ENCODE measurements around the gene SP6. TPM values are rescaled to one million over a fixed set of nuclear protein-coding genes. Genes with fewer than 3 reads are reported as not detected.
A peak's percentile ranks its signal among the peaks of the same experiment; 100 is the strongest.

SP6 gene
- total RNA-seq, 1 experiment from 2014 or later = 3.3 TPM

GRCh38 chr17:47820033-47820789 is 30.8 kb downstream of the SP6 start:
- Mint-ChIP-seq H3K27me3 (ENCODE audit: low read depth) (no peaks in the 10 kb centered on the region), H3K9me3 (no peaks in the 10 kb centered on the region), H3K4me1 (peaks cover 20% of the 10 kb centered on the region), H3K4me3 (peak overlapping the region; percentile 95), H3K27ac (no peak overlapping the region), H3K36me3 (peaks cover 12% of the 10 kb centered on the region)
- TF ChIP-seq ATF6 (CRISPR knock-in tag; IDR thresholded peaks at IDR 0.05) (no peak), ZNF425 (CRISPR knock-in tag; conservative IDR thresholded peaks at IDR 0.05) (no peak), STAT6 (CRISPR knock-in tag; conservative IDR thresholded peaks at IDR 0.05; ENCODE audit: low read depth) (no peak), USF1 (CRISPR knock-in tag; IDR thresholded peaks at IDR 0.05) (no peak), FOXJ3 (CRISPR knock-in tag; IDR thresholded peaks at IDR 0.05; ENCODE audit: borderline replicate concordance) (no peak), USF2 (CRISPR knock-in tag; IDR thresholded peaks at IDR 0.05) (no peak), GABPB1 (CRISPR knock-in tag; IDR thresholded peaks at IDR 0.05) (no peak), IRF1 (CRISPR knock-in tag; IDR thresholded peaks at IDR 0.05) (no peak), PREB (CRISPR knock-in tag; IDR thresholded peaks at IDR 0.05; ENCODE audit: borderline replicate concordance) (no peak), CREM (CRISPR knock-in tag; IDR thresholded peaks at IDR 0.05) (no peak)
- DNase-seq (ENCODE audit: low spot score) = no peak
- ATAC-seq = no peak
- CTCF ChIA-PET = no interaction called here
- POLR2A ChIA-PET = interaction anchor here (1.1 kb wide), 1 partner anchor 234 kb away, joined by 3 read pairs; no protein-coding TSS in a partner anchor

- Mint-ChIP-seq H3K9me3 (no peaks in the 10 kb centered on the region), H3K27ac (no peak overlapping the region), H3K27me3 (ENCODE audit: low read depth) (no peaks in the 10 kb centered on the region), H3K36me3 (peaks cover 9% of the 10 kb centered on the region), H3K4me3 (no peak overlapping the region), H3K4me1 (peaks cover 20% of the 10 kb centered on the region)
- no peak for DNase-seq (ENCODE audit: low spot score)
- TF ChIP-seq ZBTB21 (CRISPR knock-in tag; IDR thresholded peaks at IDR 0.05; ENCODE audit: borderline replicate concordance) = no peak
- TF ChIP-seq NR1H2 (CRISPR knock-in tag; IDR thresholded peaks at IDR 0.05) = no peak
- TF ChIP-seq STAT6 (CRISPR knock-in tag; conservative IDR thresholded peaks at IDR 0.05; ENCODE audit: low read depth) = no peak
- no peak for TF ChIP-seq ATF1 (CRISPR knock-in tag; IDR thresholded peaks at IDR 0.05)
- TF ChIP-seq AFF4 (CRISPR knock-in tag; IDR thresholded peaks at IDR 0.05; ENCODE audit: borderline replicate concordance) = no peak
- ChIA-PET CTCF (no interaction called here), POLR2A (no interaction called here)
- ATAC-seq = no peak
These were observed 31.5 kb downstream of the SP6 start for GRCh38 chr17:47819475-47819874.

All from WTC11 (cell line).